ENCODE data around the gene LYZ.

Gene LYZ

GRCh38 chr12:69354556-69355187 is 6.5 kb downstream of the LYZ start:
- Histone ChIP-seq H3K27ac (ENCODE audit: low read length) (no peak overlapping the region), H3K9me3 (ENCODE audit: control insufficient read depth, low read depth, low read length) (no peaks in the 10 kb centered on the region), H3K4me1 (ENCODE audit: control insufficient read depth, low read depth, low read length) (no peaks in the 10 kb centered on the region), H3K4me3 (ENCODE audit: low read length) (no peak overlapping the region), H3K9ac (ENCODE audit: low read length) (no peak overlapping the region), H3K27me3 (ENCODE audit: control insufficient read depth, insufficient read depth, low read length) (no peaks in the 10 kb centered on the region), H3K36me3 (ENCODE audit: control insufficient read depth, low read depth, low read length) (no peaks in the 10 kb centered on the region)

GRCh38 chr12:69355363-69356028 is 7.3 kb downstream of the LYZ start:
- H3K27me3 ChIP-seq (ENCODE audit: control insufficient read depth, insufficient read depth, low read length) = no peaks in the 10 kb centered on the region
- no peaks in the 10 kb centered on the region for H3K9me3 ChIP-seq (ENCODE audit: control insufficient read depth, low read depth, low read length)
- H3K36me3 ChIP-seq (ENCODE audit: control insufficient read depth, low read depth, low read length) = no peaks in the 10 kb centered on the region

GRCh38 chr12:69359531-69360347 is 11.6 kb downstream of the LYZ start, which contains the start of gene YEATS4:
Gene YEATS4, plus strand, starts transcription at chr12:69359743. Its CDS starts 230 bp downstream, at chr12:69359973.
- peak within 1 kb of the TSS; percentile 72 for H3K4me3 ChIP-seq (ENCODE audit: low read length)
- H3K9ac ChIP-seq (ENCODE audit: low read length) = peak within 1 kb of the TSS; percentile 81
- no peaks in the 10 kb centered on the region for H3K27me3 ChIP-seq (ENCODE audit: control insufficient read depth, insufficient read depth, low read length)
- H3K27ac ChIP-seq (ENCODE audit: low read length) = peak within 1 kb of the TSS; percentile 12
- H3K4me1 ChIP-seq (ENCODE audit: control insufficient read depth, low read depth, low read length) = no peaks in the 10 kb centered on the region
- H3K9me3 ChIP-seq (ENCODE audit: control insufficient read depth, low read depth, low read length) = no peaks in the 10 kb centered on the region
- peaks cover 10% of the 10 kb centered on the region for H3K36me3 ChIP-seq (ENCODE audit: control insufficient read depth, low read depth, low read length)

More at GRCh38 chr12:69355363-69356028, 7.3 kb downstream of the LYZ start:
- Histone ChIP-seq H3K4me1 (ENCODE audit: control insufficient read depth, low read depth, low read length) (no peaks in the 10 kb centered on the region), H3K9ac (ENCODE audit: low read length) (no peak overlapping the region), H3K4me3 (ENCODE audit: low read length) (no peak overlapping the region), H3K27ac (ENCODE audit: low read length) (no peak overlapping the region)

GRCh38 chr12:69360348-69360672 is 12.1 kb downstream of the LYZ start:
- Histone ChIP-seq H3K36me3 (ENCODE audit: control insufficient read depth, low read depth, low read length) (peaks cover 10% of the 10 kb centered on the region), H3K27ac (ENCODE audit: low read length) (peak overlapping the region; percentile 12), H3K27me3 (ENCODE audit: control insufficient read depth, insufficient read depth, low read length) (no peaks in the 10 kb centered on the region), H3K4me1 (ENCODE audit: control insufficient read depth, low read depth, low read length) (no peaks in the 10 kb centered on the region), H3K9ac (ENCODE audit: low read length) (peak overlapping the region; percentile 81), H3K4me3 (ENCODE audit: low read length) (peak overlapping the region; percentile 72), H3K9me3 (ENCODE audit: control insufficient read depth, low read depth, low read length) (no peaks in the 10 kb centered on the region)

DNA sequence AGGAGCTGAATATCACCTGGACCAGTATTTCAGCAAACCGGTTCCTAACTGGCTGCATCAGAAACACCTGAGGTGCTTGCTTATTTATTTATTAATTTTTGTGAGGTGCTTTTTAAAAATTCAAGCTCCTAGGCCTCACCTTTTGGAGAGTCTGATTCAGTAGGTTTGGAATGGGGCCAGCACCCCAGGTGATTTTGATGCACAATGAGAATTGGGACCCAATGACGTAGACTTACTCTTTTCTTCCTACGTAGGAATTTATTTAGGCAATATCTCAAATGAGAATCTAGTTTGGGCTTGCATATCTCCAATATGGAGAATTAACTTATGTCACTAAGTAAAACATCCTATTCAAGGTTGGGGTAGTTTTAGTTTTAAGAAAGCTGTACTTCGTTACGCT is 18.6 kb downstream of the LYZ start:
- Histone ChIP-seq H3K27ac (ENCODE audit: low read length) (no peak overlapping the region), H3K27me3 (ENCODE audit: control insufficient read depth, insufficient read depth, low read length) (no peaks in the 10 kb centered on the region)

GRCh38 chr12:69368171-69368570 is 20.0 kb downstream of the LYZ start:
- peaks cover 31% of the 10 kb centered on the region for H3K36me3 ChIP-seq (ENCODE audit: control insufficient read depth, low read depth, low read length)

More for the DNA sequence above, 18.6 kb downstream of the LYZ start:
- no peak overlapping the region for H3K9ac ChIP-seq (ENCODE audit: low read length)
- no peaks in the 10 kb centered on the region for H3K4me1 ChIP-seq (ENCODE audit: control insufficient read depth, low read depth, low read length)
- H3K4me3 ChIP-seq (ENCODE audit: low read length) = no peak overlapping the region
- peaks cover 33% of the 10 kb centered on the region for H3K36me3 ChIP-seq (ENCODE audit: control insufficient read depth, low read depth, low read length)
- no peaks in the 10 kb centered on the region for H3K9me3 ChIP-seq (ENCODE audit: control insufficient read depth, low read depth, low read length)

GRCh38 chr12:69383074-69383473 is 34.9 kb downstream of the LYZ start:
- Histone ChIP-seq H3K9ac (ENCODE audit: low read length) (no peak overlapping the region), H3K4me1 (ENCODE audit: control insufficient read depth, low read depth, low read length) (no peaks in the 10 kb centered on the region), H3K4me3 (ENCODE audit: low read length) (no peak overlapping the region), H3K27me3 (ENCODE audit: control insufficient read depth, insufficient read depth, low read length) (no peaks in the 10 kb centered on the region), H3K9me3 (ENCODE audit: control insufficient read depth, low read depth, low read length) (no peaks in the 10 kb centered on the region), H3K27ac (ENCODE audit: low read length) (no peak overlapping the region), H3K36me3 (ENCODE audit: control insufficient read depth, low read depth, low read length) (peaks cover 4% of the 10 kb centered on the region)

More at GRCh38 chr12:69368171-69368570, 20.0 kb downstream of the LYZ start:
- Histone ChIP-seq H3K27ac (ENCODE audit: low read length) (no peak overlapping the region), H3K9me3 (ENCODE audit: control insufficient read depth, low read depth, low read length) (no peaks in the 10 kb centered on the region), H3K4me3 (ENCODE audit: low read length) (no peak overlapping the region), H3K4me1 (ENCODE audit: control insufficient read depth, low read depth, low read length) (no peaks in the 10 kb centered on the region), H3K27me3 (ENCODE audit: control insufficient read depth, insufficient read depth, low read length) (no peaks in the 10 kb centered on the region), H3K9ac (ENCODE audit: low read length) (no peak overlapping the region)

DNA sequence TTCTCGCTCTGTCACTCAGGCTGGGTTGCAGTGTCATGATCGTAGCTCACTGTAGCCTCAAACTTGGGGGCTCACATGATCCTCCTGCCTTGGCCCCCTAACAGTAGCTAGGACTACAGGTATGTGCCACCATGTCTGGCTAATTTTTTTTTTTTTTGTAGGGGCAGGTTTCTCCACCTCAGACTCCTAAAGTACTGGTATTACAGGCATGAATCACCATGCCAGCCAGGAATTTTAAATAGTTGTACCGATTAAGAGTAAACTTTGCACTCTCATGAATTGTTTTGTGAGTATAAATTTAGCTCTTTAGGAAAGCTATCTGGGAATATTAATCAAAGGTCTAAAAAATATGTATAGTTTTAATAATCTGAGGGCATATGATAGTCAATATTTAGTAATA is 36.9 kb downstream of the LYZ start:
- Histone ChIP-seq H3K4me1 (ENCODE audit: control insufficient read depth, low read depth, low read length) (no peaks in the 10 kb centered on the region), H3K4me3 (ENCODE audit: low read length) (no peak overlapping the region), H3K9ac (ENCODE audit: low read length) (no peak overlapping the region), H3K27me3 (ENCODE audit: control insufficient read depth, insufficient read depth, low read length) (no peaks in the 10 kb centered on the region), H3K9me3 (ENCODE audit: control insufficient read depth, low read depth, low read length) (no peaks in the 10 kb centered on the region), H3K27ac (ENCODE audit: low read length) (no peak overlapping the region), H3K36me3 (ENCODE audit: control insufficient read depth, low read depth, low read length) (peaks cover 4% of the 10 kb centered on the region)

GRCh38 chr12:69386921-69387320 is 38.7 kb downstream of the LYZ start:
- Histone ChIP-seq H3K9ac (ENCODE audit: low read length) (no peak overlapping the region), H3K9me3 (ENCODE audit: control insufficient read depth, low read depth, low read length) (no peaks in the 10 kb centered on the region), H3K4me3 (ENCODE audit: low read length) (no peak overlapping the region), H3K4me1 (ENCODE audit: control insufficient read depth, low read depth, low read length) (no peaks in the 10 kb centered on the region), H3K27me3 (ENCODE audit: control insufficient read depth, insufficient read depth, low read length) (no peaks in the 10 kb centered on the region), H3K27ac (ENCODE audit: low read length) (no peak overlapping the region), H3K36me3 (ENCODE audit: control insufficient read depth, low read depth, low read length) (peaks cover 4% of the 10 kb centered on the region)

DNA sequence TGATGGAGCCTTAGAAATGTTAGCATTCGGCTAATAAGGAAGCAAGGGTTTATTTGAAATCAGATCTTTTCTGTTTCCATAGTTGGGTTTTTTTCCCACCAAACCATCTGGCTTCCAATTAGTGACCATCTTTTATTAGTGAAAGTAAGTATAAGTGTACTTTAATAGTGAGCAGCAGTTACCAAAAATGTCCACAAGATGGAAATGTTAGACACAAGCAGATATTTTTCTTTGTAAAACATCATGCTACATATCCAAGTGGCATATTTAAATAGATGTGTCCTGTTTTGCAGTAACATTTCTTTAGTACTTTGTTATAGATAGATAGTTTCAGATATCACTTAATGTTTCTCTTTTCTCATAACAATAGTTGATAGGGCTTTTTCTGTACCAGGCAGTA is 40.2 kb downstream of the LYZ start:
- Histone ChIP-seq H3K9ac (ENCODE audit: low read length) (no peak overlapping the region), H3K27ac (ENCODE audit: low read length) (no peak overlapping the region), H3K9me3 (ENCODE audit: control insufficient read depth, low read depth, low read length) (no peaks in the 10 kb centered on the region), H3K36me3 (ENCODE audit: control insufficient read depth, low read depth, low read length) (peaks cover 4% of the 10 kb centered on the region), H3K4me1 (ENCODE audit: control insufficient read depth, low read depth, low read length) (no peaks in the 10 kb centered on the region), H3K27me3 (ENCODE audit: control insufficient read depth, insufficient read depth, low read length) (no peaks in the 10 kb centered on the region), H3K4me3 (ENCODE audit: low read length) (no peak overlapping the region)

DNA sequence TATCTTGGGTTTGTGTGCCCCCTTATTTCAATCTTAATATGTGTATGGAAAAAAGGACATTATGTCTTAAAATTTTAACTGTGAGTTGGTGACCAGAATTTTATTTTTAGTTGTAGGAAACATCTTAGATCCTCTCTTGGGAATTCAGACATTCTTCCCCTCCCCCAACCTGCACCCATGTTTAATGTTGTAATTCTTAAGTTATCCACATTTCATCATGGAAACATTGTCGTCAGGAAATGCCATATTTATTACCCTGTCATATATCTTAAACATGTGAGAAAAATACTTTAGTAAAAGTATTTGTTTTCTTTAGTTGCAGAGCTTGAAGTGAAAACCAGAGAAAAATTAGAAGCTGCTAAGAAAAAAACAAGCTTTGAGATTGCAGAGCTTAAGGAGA is 41.6 kb downstream of the LYZ start:
- Histone ChIP-seq H3K36me3 (ENCODE audit: control insufficient read depth, low read depth, low read length) (peaks cover 4% of the 10 kb centered on the region), H3K27ac (ENCODE audit: low read length) (no peak overlapping the region)

More for the DNA sequence above, 41.6 kb downstream of the LYZ start:
- Histone ChIP-seq H3K4me3 (ENCODE audit: low read length) (no peak overlapping the region), H3K9ac (ENCODE audit: low read length) (no peak overlapping the region), H3K4me1 (ENCODE audit: control insufficient read depth, low read depth, low read length) (no peaks in the 10 kb centered on the region), H3K9me3 (ENCODE audit: control insufficient read depth, low read depth, low read length) (no peaks in the 10 kb centered on the region), H3K27me3 (ENCODE audit: control insufficient read depth, insufficient read depth, low read length) (no peaks in the 10 kb centered on the region)

Data from iPS-18a (cell line).